NOMO-1 treated with DMSO at 0.1 percent for 48 hours (cell line): ENCODE data around the gene CLDN5.
"Not testable (repeated sequence)": the region's sequence is repeated elsewhere in the genome, so short reads cannot be mapped to it uniquely, and the experiment has no call there.

Experiments used
- DNase-seq: peaks from one replicate; lab custom pipeline; 2025; ENCODE audit not compliant: unreplicated experiment; lab: John Stamatoyannopoulos, UW

Gene CLDN5

GRCh38 chr22:19548427-19548826 lies 24.2 kb upstream of the CLDN5 start:
- DNase-seq: not testable (repeated sequence)

GRCh38 chr22:19547620-19548019 lies 23.4 kb upstream of the CLDN5 start:
- no peak for DNase-seq

GRCh38 chr22:19546680-19547079 lies 22.5 kb upstream of the CLDN5 start:
- peak; percentile 72 for DNase-seq

GRCh38 chr22:19545935-19546207 lies 21.7 kb upstream of the CLDN5 start:
- DNase-seq: no peak

DNA sequence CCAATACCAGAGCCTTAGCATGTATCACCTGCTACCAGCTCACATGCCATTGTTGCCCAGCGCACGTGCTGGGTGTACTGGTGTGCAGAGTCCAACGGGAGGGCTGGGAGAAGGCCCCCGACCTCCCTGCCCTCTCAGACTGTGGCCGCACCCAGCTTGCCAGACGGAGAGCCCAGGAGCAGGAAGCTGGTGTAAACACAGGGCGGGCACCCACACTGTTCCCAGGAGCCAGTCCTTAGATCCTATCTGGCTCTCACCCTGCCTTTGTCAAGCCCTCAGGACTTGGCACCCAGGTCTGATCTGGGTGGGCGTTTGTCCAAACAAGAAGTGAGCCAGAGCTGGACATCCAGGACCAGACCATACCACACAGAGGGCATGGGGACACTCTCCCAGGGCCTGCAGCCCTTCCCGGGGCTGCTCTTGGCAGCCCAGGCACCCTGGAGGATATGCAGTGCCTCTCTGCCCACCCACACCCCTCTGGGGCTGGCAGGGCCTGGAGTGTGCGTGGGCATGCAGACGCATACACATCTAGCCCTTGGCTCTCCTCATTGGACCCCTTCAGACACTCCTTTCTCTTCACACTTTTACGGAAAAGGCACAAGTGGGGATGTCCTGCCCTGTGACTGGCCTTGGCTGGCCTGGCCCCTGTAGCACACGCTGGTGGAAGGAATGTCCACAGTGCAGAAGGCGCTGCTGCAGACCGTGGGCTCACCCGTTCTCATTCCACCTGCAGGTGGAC lies 19.9 kb upstream of the CLDN5 start:
- DNase-seq: no peak

GRCh38 chr22:19540394-19540793 lies 16.2 kb upstream of the CLDN5 start:
- no peak for DNase-seq

DNA sequence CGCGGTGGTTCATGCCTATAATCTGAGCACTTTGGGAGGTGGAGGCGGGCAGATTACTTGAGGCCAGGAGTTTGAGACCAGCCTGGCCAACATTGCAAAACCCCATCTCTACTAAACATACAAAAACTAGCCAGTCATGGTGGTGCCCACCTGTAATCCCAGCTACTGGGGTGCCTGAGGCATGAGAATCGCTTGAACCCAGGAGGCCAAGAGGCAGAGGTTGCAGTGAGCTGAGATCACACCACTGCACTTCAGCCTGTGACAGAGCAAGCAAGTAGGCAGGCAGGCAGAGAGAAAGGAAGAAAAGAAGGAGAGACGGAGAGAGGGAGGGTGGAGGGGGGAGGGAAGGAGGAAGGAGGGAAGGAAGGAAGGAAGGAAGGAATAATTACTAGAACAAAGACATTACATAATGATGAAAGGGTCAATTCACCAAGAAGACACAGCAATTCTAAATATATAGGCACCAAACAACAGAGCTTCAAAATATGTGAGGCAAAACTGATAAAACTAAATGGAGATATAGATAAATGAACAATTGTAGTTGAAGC lies 13.8 kb upstream of the CLDN5 start:
- no peak for DNase-seq

DNA sequence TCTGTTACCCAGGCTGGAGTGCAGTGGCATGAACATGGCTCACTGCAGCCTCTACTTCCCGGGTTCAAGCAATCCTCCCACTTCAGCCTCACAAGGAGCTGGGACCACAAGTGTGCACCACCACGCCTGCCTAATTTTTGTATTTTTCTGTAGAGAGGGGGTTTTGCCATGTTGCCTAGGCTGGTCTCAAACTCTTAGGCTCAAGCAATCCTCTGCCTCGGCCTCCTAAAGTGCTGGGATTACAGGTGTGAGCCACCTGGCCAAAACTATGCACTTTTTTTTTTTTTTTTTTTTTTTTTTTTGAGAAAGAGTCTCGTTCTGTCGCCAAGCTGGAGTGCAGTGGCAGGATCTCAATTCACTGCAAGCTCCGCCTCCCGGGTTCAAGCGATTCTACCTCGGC lies 12.4 kb upstream of the CLDN5 start:
- no peak for DNase-seq

DNA sequence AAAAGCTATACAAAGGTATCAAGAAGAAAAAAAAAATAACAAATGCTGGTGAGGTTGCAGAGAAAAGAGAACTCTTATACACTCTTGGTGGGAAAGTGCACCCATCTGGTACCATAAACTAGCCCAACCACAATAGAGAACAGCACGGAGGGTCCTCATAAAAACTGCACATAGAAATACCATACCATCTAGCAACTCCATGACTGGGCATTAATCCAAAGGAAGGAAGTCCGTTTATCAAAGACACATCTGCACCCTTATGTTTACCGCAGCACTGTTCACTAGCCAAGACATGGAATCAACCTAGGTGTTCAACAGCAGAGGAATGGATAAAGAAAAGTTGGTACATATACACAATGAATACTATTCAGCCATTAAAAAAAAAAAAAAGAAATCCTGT lies 10.8 kb upstream of the CLDN5 start:
- no peak for DNase-seq

- no peak for DNase-seq
Observed at GRCh38 chr22:19533857-19534256, 9.6 kb upstream of the CLDN5 start.

- DNase-seq: no peak
Observed at GRCh38 chr22:19533049-19533626, 8.9 kb upstream of the CLDN5 start.

- DNase-seq: not testable (repeated sequence)
Observed at GRCh38 chr22:19531327-19531726, 7.1 kb upstream of the CLDN5 start.

GRCh38 chr22:19530751-19531150 lies 6.5 kb upstream of the CLDN5 start:
- DNase-seq: no peak

DNA sequence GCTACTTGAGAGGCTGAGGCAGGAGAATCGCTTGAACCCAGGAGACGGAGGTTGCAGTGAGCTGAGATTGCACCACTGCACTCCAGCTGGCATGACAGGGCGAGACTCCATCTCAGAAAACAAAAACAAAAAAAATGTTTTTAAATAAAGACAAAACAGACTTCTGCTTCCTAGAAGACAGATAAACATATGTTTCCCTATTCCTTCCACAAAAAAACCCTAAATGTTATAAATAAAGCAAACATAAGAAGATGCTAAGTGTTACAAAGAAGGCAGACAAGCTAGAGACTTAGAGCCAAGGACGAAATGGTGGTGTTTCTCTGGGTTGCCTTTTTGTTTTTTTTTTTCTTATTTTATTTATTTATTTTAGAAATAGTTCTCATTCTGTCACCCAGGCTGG lies 5.6 kb upstream of the CLDN5 start:
- DNase-seq: no peak

GRCh38 chr22:19527861-19528417 lies 3.7 kb upstream of the CLDN5 start:
- DNase-seq: no peak

DNA sequence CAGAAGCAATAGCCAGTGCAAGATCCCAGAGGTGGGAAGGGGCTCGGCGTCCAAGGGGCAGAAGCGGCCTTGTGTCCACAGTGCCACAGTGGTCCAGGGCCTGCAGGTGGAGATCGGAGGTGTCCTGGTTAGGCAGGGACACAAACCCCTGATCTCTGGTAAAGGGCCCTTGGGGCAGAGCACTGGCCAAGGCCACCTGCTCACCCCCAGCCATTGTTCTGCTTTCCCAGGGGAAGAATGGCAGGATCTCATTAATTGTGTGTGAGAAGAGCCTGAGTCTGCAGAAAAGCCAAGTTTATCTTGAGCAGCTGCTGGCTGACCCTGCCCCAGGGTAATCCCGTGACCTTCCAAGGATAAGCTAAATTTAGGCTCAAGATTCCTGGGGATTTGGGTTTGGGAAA lies 3.1 kb upstream of the CLDN5 start:
- DNase-seq: no peak

DNA sequence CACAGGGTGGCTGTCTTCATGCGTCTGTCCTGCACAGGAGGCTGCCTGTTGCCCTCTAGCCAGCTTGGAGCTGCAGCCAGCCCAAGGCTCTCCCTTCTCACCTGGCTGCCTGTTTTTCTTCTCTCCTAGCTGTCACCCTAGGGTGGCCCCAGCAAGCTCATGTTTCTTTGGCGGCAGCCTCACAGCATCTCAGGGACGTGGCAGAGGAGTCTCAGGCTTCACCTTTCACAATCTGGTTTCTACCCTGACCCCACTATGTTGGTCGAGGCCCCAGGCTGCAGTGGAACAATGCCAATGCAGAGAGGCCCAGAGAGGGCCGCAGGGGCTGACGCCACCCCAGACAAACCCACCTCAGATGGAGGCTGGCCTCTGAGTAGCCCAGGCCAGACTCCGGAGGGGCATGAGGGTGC lies 2.5 kb upstream of the CLDN5 start:
- no peak for DNase-seq

DNA sequence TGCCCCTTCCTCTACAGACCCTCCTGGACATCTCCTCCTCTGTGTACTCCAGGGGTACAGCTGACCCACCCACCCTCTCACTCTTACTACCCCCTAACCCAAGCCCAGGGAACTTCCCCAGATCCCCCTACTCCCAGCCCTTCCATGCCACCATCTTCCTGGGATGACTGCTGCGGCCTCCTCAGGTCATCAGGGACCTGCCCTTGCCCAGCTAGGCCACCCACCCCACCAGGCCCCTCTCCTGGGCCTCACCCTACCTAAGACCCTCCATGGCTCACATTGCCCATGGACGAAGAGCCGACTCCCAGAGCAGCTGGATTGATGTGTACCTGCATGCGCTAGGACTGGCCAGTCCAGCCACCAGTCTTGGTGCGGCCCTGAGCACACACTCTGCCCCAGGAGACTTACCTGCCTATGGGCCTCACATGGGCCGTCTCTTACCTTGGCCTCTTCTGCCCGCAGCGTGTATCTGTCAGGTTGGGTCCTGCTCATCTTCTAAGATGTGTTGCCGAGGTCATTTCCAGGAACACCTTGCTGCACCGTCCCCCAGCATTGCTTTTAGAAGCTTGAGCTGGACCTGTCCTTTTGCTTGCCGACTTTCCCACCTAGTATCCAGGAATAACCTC lies 2.0 kb upstream of the CLDN5 start:
- no peak for DNase-seq

GRCh38 chr22:19525666-19526065 lies 1.5 kb upstream of the CLDN5 start:
- no peak for DNase-seq

- no peak for DNase-seq
Observed at GRCh38 chr22:19525116-19525660, 978 bp upstream of the CLDN5 start.

DNA sequence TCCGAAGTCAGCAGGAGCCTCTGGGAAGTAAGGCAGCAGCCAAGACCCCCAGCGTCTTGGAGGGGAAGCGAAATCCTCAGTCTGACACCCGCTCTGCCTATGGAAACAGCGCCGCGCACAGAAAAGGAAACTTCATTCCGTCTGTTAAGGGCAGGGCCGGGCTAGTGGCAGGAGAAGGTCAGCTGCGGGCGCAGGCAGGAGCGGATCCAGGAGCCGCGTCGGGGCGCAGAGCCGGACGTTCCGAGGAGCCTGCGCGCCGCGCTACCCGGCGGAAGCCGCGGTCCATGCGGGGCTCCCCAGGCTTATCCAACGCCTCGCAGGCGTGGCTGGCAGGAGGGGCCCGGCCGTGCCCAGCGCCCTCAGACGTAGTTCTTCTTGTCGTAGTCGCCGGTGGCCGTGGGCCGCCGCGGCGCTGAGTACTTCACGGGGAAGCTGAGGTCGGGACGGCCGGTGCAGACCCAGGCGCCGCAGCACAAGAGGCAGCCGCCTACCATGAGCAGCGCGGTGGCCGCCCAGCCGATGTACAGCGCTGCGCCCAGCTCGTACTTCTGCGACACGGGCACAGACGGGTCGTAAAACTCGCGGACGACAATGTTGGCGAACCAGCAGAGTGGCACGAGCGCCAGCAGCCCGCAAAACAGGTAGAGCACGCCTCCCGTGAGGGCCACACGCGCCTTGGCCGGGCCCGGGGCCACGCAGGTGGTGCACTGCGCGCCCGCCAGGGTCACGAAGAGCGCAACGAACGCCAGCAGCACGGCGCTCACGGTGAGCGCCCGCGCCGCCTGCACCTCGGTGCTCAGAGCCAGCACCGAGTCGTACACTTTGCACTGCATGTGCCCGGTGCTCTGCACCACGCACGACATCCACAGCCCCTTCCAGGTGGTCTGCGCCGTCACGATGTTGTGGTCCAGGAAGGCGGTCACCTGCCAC lies 705 bp downstream of the CLDN5 start:
- DNase-seq: peak; percentile 18
